NCI-H526 (cell line): ENCODE data around the gene PISD.

Source experiments
- DNase-seq, 2 experiments: peaks; one replicate each; lab custom pipeline; 2025; lab: John Stamatoyannopoulos, UW

PISD gene

DNA sequence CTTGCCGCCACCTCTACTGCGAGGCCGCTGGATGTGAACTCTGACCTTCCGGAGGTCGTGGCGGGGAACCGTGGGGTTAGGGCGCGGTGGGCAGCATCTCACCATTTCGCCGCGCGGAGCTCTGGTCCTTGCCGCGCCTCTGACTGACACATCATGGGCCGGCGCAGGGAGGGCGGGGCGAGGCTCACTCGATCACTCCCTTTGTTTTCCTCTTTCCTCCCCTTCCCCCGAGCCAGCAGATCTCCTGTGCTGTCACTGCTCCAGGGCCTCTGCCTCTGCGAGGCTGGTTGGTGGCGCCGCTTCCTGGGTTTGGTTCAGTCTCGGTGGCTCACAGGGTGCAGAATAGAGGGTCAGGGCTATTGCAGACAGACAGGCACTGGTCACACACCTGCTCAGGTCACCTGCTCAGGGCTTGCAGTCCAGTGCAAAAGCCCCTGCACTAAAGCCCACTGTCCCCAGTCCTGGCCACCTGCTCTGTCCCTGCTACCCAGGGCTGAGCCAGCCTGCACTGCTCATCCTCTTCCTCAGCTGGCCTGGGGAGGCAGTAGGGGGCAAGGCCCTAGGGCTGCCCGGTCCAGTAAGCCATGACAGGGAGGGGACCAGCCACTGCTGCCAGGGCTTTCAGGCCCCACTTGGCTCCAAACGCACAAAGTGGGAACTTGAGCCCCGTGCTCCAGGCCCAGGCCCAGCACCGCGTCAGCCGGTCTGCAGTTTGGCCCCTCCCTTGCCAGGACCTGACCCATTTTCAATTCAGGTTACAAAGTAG is 36.2 kb downstream of the PISD start:
- DNase-seq = no peak

- DNase-seq = no peak
Observed at GRCh38 chr22:31625257-31625640, 36.8 kb downstream of the PISD start.

DNA sequence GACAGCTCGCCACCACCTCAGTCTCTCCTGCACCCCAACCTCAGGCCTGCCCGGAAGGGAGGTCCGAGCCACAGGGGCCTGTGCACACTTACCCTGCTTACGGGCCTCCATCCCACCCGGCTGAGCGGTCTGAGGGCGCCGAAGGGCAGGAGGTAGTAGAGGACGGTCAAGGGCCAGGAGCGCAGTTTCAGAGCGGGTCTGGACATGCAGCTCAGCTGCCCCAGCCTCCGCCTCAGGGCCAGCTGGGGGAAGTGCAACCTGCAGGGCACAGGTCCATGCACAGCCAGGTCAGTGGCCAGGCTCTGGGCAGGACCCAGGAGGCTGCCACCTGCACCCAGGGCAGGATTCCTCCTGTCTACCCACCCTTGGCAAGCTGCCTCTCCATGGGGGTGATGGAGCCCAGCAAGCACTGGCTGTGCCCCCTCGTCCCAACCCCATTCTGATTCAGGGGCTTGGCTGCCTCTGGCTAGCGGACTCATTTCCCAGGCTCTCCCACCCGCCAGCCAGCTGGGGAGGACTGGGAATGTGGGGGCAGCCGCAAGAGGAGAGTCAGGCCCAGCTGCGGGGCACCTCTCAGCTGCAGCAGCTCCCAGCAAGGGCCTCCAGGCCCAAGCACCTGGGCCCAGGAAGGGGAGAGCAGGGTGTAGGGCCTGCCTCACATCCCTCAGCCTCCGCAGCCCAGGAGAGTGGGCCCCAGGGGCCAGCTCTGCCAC is 38.3 kb downstream of the PISD start:
- no peak for DNase-seq

- no peak for DNase-seq
Observed at GRCh38 chr22:31622980-31623379, 39.0 kb downstream of the PISD start.

DNA sequence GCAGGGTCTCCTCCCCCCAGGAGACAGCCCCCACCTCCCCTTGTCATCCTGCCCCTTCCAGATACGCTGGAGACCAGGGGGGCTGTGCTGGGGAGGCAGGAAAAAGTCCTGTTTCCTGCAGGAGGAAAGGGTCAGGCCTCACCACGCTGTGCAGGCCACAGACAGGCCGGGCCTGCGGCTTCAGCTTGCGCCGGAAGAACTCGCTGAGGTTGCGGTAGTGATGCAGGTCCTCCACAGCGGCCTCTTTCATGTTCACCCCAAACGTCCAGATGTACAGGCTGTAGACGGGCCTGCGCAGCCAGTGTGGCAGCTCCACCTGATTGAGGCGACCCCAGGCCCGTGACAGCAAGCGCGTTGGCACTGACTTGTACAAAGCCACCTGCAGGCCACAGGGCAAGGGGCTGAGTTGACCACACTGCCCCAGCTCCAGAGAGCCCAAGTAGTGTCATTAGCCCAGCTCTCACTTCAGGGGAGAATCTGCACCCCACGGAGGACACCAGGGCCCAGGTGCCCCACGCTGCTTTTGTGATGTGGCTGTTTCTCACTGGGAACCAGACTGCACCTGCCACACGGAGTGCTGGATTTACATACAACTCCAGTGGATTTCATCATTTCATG is 40.4 kb downstream of the PISD start:
- DNase-seq = peak in 1 of 2 experiments; percentile 36

DNA sequence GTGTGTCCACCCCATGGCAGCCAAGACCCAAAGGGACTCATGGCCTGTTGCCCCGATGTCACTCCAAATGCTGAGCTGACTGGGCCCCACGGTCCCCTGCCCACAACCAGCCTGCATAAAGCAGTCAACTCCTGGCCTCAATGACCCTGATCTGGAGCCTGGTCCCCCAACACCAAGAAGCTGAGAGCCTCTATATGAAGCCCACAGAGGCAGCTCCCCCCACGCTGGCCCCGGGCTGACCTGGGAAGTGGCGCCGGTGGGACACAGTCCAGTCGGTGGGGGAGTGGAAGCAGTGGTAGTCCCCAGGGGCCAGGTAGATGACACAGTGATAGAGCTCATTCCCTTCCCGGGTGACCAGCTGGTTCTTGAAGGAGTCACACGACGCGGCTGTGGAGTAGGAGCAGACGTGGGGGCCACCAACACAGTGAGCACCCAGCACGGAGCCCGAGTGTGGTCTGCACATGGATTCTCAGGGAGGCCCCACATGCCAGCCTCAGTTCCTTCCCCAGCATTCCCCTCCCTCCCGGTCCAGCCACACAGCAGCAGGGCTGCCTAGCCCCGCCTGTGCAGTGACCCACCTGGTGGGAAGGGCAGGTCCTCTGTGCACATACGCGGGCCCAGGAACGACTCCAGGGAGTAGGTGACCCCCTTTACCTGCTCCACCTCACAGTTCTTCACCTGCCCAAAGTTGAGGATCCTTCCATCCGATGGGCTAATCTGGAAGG is 41.1 kb downstream of the PISD start:
- no peak for DNase-seq

- no peak for DNase-seq
Observed at GRCh38 chr22:31619611-31620300, 42.3 kb downstream of the PISD start.

- no peak for DNase-seq
Observed at GRCh38 chr22:31618471-31619176, 43.4 kb downstream of the PISD start.

DNA sequence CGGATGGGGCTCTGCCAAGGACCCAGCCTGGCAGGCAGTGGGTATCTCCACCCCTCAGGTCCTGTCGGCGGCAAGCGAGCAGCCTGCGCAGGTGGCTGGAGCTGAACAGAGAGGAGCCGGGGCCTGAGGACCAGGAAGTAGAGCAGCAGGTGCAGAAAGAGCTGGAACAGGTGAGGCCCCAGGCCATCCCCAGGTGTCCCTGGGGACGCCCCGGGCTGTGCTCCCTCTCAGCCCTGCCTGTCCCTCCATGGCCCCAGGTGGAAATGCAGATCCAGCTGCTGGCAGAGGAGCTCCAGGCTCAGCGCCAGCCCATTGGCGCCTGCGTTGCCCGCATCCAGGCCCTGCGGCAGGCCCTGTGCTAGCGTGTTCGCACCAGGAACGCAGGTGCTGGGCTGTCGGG is 44.0 kb downstream of the PISD start:
- peak; percentile 87 to 95 for DNase-seq

DNA sequence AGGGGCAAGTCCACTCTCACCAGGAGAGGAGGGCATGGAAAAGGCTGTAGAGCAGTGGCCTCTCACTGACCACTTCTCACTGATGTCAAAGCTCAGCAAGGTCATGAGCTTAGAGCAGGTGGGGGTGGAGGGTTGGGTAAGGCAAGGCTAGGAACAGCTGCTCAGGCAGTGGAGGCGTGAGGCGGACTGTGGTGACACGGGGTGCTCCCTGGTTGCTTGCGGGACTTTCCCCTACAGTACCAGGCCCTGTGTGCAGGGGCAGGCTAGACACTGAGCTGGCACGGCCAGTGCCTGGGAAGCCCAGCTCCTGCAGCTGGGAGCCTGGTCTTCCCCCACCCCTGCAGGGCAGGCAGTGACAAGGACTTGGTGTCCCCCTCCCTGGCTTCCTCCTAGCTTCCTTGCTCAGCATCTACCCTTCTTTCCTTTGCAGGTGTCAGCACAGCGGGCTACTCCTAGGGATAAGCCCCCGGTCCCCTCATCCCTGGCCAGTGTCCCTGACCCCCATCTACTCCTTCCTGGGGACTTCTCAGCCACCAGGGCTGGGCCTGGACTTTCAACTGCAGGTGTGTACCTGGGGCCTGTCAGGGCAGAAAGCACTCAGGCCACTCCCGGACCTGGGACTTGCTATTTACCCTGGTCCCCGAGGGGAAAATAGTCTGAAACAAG is 45.6 kb downstream of the PISD start:
- DNase-seq = peak in 1 of 2 experiments; percentile 14

GRCh38 chr22:31615940-31616314 is 46.1 kb downstream of the PISD start:
- DNase-seq = no peak

GRCh38 chr22:31615491-31615860 is 46.5 kb downstream of the PISD start:
- DNase-seq = no peak

- DNase-seq = no peak
Observed at GRCh38 chr22:31614781-31615490, 47.1 kb downstream of the PISD start.

GRCh38 chr22:31613904-31614296 is 48.1 kb downstream of the PISD start:
- no peak for DNase-seq

- DNase-seq = no peak
Observed at GRCh38 chr22:31613286-31613903, 48.6 kb downstream of the PISD start.

- DNase-seq = no peak
Observed at GRCh38 chr22:31612891-31613285, 49.1 kb downstream of the PISD start.

- no peak for DNase-seq
Observed at GRCh38 chr22:31611061-31611760, 50.8 kb downstream of the PISD start.

DNA sequence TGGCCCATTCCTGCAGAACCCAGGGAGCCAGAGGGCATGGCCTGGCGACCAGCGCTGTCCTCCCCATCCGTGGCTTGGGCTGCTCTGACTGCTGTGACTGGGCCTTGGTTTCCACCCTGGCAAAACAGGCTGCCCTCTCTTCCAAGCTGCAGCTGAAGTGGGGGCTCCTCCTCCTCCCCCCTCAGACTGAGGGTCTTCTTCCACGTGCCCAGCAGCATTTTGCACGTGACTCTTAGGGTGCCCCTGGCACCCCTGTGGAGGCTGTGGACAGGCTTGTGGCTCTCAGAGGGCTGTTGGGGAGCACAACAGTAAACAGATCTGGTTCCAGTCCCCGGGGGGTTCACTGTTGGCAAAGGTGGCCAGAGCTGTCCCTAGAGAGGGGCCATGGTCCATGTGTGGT is 51.4 kb downstream of the PISD start:
- no peak for DNase-seq

DNA sequence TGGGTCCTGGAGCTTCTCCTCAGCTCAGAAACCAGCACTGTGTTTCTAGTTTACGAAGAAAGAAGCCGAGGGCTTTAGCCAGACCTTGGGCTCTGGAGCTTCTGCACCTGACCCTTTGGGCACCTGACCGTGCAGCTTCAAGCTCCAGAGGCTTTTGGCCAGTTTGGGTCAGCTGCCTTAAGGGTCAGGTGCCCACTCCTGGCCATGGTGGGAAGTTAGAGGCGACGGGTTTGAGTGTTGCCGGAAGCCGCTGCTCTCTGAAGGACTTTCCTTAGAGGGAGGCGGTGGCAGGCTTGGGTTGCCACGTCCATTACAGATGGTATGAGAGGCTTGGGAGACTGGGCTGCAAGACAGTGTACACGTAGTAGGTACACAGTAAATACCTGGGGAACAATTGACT is 52.3 kb downstream of the PISD start:
- no peak for DNase-seq
